ENCODE data around the gene ARL14EPL. TPM values are rescaled to one million over a fixed set of nuclear protein-coding genes. Genes with fewer than 3 reads are reported as not detected.

Gene ARL14EPL
- total RNA-seq, 2 donors from 2014 or later, result not detected

Other genes with a start within 250 kb of the ARL14EPL start
- gene CDO1, start 215.8 kb upstream of the ARL14EPL start, total RNA-seq, result not detected
- gene ATG12, start 190.9 kb upstream of the ARL14EPL start, total RNA-seq, result 10 to 100 TPM; 58.0 to 64.2 TPM
- 10 to 100 TPM; 44.5 to 45.0 TPM for gene AP3S1, start 190.5 kb upstream of the ARL14EPL start, total RNA-seq
- gene LVRN, start 70.0 kb upstream of the ARL14EPL start, total RNA-seq, result not detected
- 10 to 100 TPM; 31.3 to 32.5 TPM for gene COMMD10, start 52.6 kb downstream of the ARL14EPL start, total RNA-seq